ENCODE results near the gene GOLPH3.

GRCh38 chr5:32182463-32183063 lies 8.4 kb upstream of the GOLPH3 start:
- TF ChIP-seq CTCF (IDR thresholded peaks at IDR 0.05), result no peak
- no peak for TF ChIP-seq POLR2A (IDR thresholded peaks at IDR 0.05; ENCODE audit: low read depth)
